Measurements from ENCODE around the gene OR5A2. TPM values are rescaled to one million over a fixed set of nuclear protein-coding genes. Genes with fewer than 3 reads are reported as not detected.

OR5A2 gene
- total and polyA plus RNA-seq, 7 experiments from 2014 or later, result not detected

Other genes starting within 250 kb of the OR5A2 start
- gene MPEG1, start 213.5 kb downstream of the OR5A2 start, total RNA-seq, result 100 to 1,000 TPM in 1 of 5 experiments, 10 to 100 TPM in 1, 1 to 10 TPM in 2, not detected in 1; 4.2 to 187 (median 13.8) TPM
- gene MPEG1, start 213.5 kb downstream of the OR5A2 start, polyA plus RNA-seq, result under 1 TPM; 0.26 to 0.53 TPM
- not detected for gene OR5AN1, start 67.5 kb downstream of the OR5A2 start, total RNA-seq
- not detected for gene OR5AN1, start 67.5 kb downstream of the OR5A2 start, polyA plus RNA-seq
- gene OR5A1, start 10.1 kb upstream of the OR5A2 start, total RNA-seq, result not detected
- not detected for gene OR5A1, start 10.1 kb upstream of the OR5A2 start, polyA plus RNA-seq
- not detected for gene OR4D6, start 30.5 kb upstream of the OR5A2 start, total RNA-seq
- not detected for gene OR4D6, start 30.5 kb upstream of the OR5A2 start, polyA plus RNA-seq
- not detected for gene OR4D10, start 46.9 kb upstream of the OR5A2 start, total RNA-seq
- not detected for gene OR4D10, start 46.9 kb upstream of the OR5A2 start, polyA plus RNA-seq
- gene OR4D11, start 77.2 kb upstream of the OR5A2 start, total RNA-seq, result not detected
- gene OR4D11, start 77.2 kb upstream of the OR5A2 start, polyA plus RNA-seq, result not detected
- not detected for gene OR4D9, start 85.1 kb upstream of the OR5A2 start, total RNA-seq
- not detected for gene OR4D9, start 85.1 kb upstream of the OR5A2 start, polyA plus RNA-seq
- 10 to 100 TPM; 39.8 to 57.6 (median 52.4) TPM for gene OSBP, start 189.4 kb upstream of the OR5A2 start, total RNA-seq
- 10 to 100 TPM; 21.0 to 34.5 TPM for gene OSBP, start 189.4 kb upstream of the OR5A2 start, polyA plus RNA-seq
- 10 to 100 TPM; 40.6 to 60.1 (median 45.3) TPM for gene PATL1, start 242.6 kb upstream of the OR5A2 start, total RNA-seq
- 1 to 10 TPM; 5.7 to 7.6 TPM for gene PATL1, start 242.6 kb upstream of the OR5A2 start, polyA plus RNA-seq

Measured in naive thymus-derived CD4-positive, alpha-beta T cell (primary cell).